Measurements from ENCODE around the gene DCAF7. TPM values are rescaled to one million over a fixed set of nuclear protein-coding genes. Genes with fewer than 3 reads are reported as not detected.

DCAF7 gene
- total and polyA plus RNA-seq, 2 of the 4 experiments (the other 2 are of a cell fraction) = 40.9 to 52.8 TPM

GRCh38 chr17:63534078-63534570, 16.2 kb upstream of the DCAF7 start:
- Histone ChIP-seq H2AK9ac (replicated peaks; ENCODE audit: low read depth, low read length, poor library complexity) (no peak overlapping the region), H2BK20ac (ENCODE audit: low read depth, low read length) (no peak overlapping the region), H3K27me3 (ENCODE audit: control insufficient read depth, insufficient read depth, low read length) (peaks cover 40% of the 10 kb centered on the region), H4K5ac (ENCODE audit: low read depth, low read length) (no peak overlapping the region), H3K79me1 (ENCODE audit: low read depth in 1 of 2, low read length in 2 of 2) (no peaks in the 10 kb centered on the region), H3K4me3 (ENCODE audit: insufficient read depth, low read depth, low read length) (no peak overlapping the region), H3K4ac (ENCODE audit: low read depth, low read length) (no peak overlapping the region), H4K8ac (ENCODE audit: low read depth in 2 of 2, low read length in 2 of 2) (no peak overlapping the region), H3K14ac (replicated peaks; ENCODE audit: low read depth, low read length) (no peak overlapping the region), H2BK15ac (ENCODE audit: low read depth, low read length) (no peak overlapping the region), H3K9me1 (ENCODE audit: insufficient read depth, low read length) (no peaks in the 10 kb centered on the region), H3K4me1 (ENCODE audit: control insufficient read depth, insufficient read depth, low read length) (peaks cover 3% of the 10 kb centered on the region; the same call in 1 of the 2 replicates), H3K23ac (ENCODE audit: low read depth, low read length) (no peak overlapping the region), H4K91ac (ENCODE audit: insufficient read depth, low read depth, low read length) (no peak overlapping the region), H3K36me3 (ENCODE audit: control insufficient read depth, insufficient read depth, low read length) (no peaks in the 10 kb centered on the region), H3K18ac (ENCODE audit: low read depth, low read length) (no peak overlapping the region), H2BK5ac (ENCODE audit: low read depth, low read length, poor library complexity, severe bottlenecking) (no peak overlapping the region), H4K20me1 (ENCODE audit: insufficient read depth, low read length) (no peaks in the 10 kb centered on the region), H3K27ac (ENCODE audit: insufficient read depth, low read length) (no peak overlapping the region), H3K9ac (ENCODE audit: low read depth, low read length) (no peak overlapping the region), H3K9me3 (ENCODE audit: control insufficient read depth, insufficient read depth, low read length) (no peaks in the 10 kb centered on the region), H2AK5ac (ENCODE audit: low read depth, low read length) (no peak overlapping the region), H2AFZ (replicated peaks; ENCODE audit: low read length, poor library complexity) (no peak overlapping the region), H2BK120ac (ENCODE audit: low read depth, low read length) (no peak overlapping the region), H3K56ac (ENCODE audit: extremely low read depth, insufficient read depth, low read length) (no peak overlapping the region), H3K4me2 (ENCODE audit: low read depth, low read length) (no peak overlapping the region)
- ChIA-PET CTCF (no interaction called here), POLR2A (ENCODE audit: unreplicated experiment) (no interaction called here)
- in situ Hi-C loops (cut with MboI; ENCODE audit: low sequenced_read_pairs) = no loop called here
- 91% methylated on average over 14 of the region's 17 CpGs; no CpG with 5 or more reads in 1 of the 2 experiments for WGBS, 2 experiments (ENCODE audit: extremely low coverage in 2 of 2, insufficient read length in 1 of 2)
- no peak for TF ChIP-seq MAFK (IDR thresholded peaks at IDR 0.05; ENCODE audit: low read depth, low read length)
- TF ChIP-seq MAZ (IDR thresholded peaks at IDR 0.05; ENCODE audit: borderline replicate concordance, low read depth, low read length) = no peak
- TF ChIP-seq CHD1 (IDR thresholded peaks at IDR 0.05; ENCODE audit: low read depth, low read length) = no peak
- no peak for TF ChIP-seq FOS (IDR thresholded peaks at IDR 0.05; ENCODE audit: low read depth, low read length)
- TF ChIP-seq CEBPB (IDR thresholded peaks at IDR 0.05; ENCODE audit: low read depth, low read length) = no peak
- no peak for TF ChIP-seq SMC3 (IDR thresholded peaks at IDR 0.05; ENCODE audit: low read depth, low read length)
- no peak for TF ChIP-seq USF2 (IDR thresholded peaks at IDR 0.05; ENCODE audit: low read depth, low read length)
- TF ChIP-seq NFE2L2 (IDR thresholded peaks at IDR 0.05; ENCODE audit: low read depth, low read length) = no peak
- no peak for TF ChIP-seq RAD21 (IDR thresholded peaks at IDR 0.05; ENCODE audit: low read length)
- no peak for TF ChIP-seq MXI1 (IDR thresholded peaks at IDR 0.05; ENCODE audit: borderline replicate concordance, low read depth, low read length)
- TF ChIP-seq RFX5 (IDR thresholded peaks at IDR 0.05; ENCODE audit: low read depth, low read length) = no peak
- TF ChIP-seq RCOR1 (IDR thresholded peaks at IDR 0.05; ENCODE audit: insufficient replicate concordance, low read length) = no peak
- no peak for TF ChIP-seq BHLHE40 (IDR thresholded peaks at IDR 0.05; ENCODE audit: low read depth, low read length)
- TF ChIP-seq ELK1 (IDR thresholded peaks at IDR 0.05; ENCODE audit: borderline replicate concordance, low read depth, low read length) = no peak
- no peak for TF ChIP-seq CTCF (conservative IDR thresholded peaks at IDR 0.05; ENCODE audit: low read depth, low read length)
- no peak for TF ChIP-seq POLR2A (IDR thresholded peaks at IDR 0.05; ENCODE audit: low read depth, low read length)
- no TSS peak for BruUV-seq (replicated peaks)
- dilution Hi-C loops (cut with HindIII; ENCODE audit: low sequenced_read_pairs, unreplicated experiment) = no loop called here
- DNase-seq = no peak
- intact Hi-C loops (cut with micrococcal nuclease) = no loop called here
- ATAC-seq (ENCODE audit: low read depth) = no peak

Measured in IMR-90 (cell line).